HG02798 (cell line): ENCODE results near the gene CRHR2.

Experiments used
- ATAC-seq: cut with Tn5 transposase; IDR thresholded peaks from one replicate; pipeline ENCODE4 v1.9.1; 2021; ENCODE audit warnings: mild to moderate bottlenecking; ENCODE audit not compliant: unreplicated experiment, poor library complexity

The CRHR2 gene

DNA sequence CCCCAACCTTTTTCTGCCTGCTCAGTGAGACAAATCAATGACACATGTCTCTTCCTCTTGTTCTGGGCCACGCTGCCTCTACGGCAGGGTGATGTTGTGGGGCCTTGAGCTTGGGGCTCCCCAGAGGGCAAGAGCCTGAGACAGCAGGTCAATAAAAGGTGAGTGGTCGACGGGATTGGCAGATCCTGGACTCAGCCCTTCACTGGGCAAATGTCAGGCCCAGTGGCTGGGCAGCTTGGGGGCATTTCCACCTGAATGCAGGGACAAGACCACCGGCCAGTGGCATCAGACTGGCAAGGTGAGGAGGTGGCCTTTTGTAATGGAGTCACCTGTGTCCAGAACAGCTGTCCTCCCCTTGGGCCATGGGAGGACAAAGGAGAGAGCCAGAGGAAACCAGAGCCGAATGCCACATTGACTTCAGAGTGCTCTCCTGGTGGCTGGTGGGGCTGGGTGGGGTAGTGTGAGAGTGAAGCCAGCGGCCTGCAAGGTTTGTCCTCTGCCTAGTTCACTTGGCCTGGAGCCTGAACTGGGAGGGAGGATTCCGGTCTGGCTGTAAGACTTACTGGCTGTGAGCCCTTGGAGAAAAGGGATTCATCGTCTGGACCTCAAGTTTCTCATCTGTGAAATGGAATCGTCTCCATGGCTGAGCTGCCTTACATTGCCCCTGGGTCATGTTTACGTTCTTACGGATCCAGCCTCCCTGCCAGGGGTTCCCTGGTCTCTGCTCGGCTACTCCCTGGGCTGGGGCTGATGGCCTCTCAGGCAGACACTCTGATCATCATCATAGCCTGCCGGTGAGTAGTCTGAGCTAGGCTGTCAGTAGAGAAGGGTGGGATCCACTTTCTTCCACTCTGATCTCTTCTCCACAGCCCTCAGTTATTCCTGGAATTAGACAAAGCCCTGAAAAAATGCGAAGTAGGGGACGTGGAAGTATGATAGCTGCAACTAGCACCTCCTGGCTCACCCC lies 25.4 kb upstream of the CRHR2 start:
- ATAC-seq = no peak

DNA sequence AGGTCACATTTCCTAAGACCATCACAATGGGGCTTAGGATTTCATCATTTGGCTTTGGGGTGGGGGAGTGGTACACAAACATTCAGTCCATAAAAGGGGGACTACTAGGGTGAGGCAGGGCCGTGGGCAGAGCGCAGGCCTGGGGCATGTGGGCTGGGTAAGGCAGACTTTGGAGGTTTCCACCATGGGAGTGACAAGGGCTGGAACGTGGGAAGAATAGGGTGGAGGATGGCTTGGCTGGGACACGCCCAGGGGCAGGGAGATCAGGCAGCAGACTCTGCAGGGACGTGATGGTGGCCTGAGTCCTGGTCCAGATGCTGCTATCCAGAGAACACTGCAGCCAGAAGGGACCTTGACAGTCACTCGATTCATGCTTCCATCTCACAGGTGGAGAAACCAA lies 24.7 kb upstream of the CRHR2 start:
- no peak for ATAC-seq

DNA sequence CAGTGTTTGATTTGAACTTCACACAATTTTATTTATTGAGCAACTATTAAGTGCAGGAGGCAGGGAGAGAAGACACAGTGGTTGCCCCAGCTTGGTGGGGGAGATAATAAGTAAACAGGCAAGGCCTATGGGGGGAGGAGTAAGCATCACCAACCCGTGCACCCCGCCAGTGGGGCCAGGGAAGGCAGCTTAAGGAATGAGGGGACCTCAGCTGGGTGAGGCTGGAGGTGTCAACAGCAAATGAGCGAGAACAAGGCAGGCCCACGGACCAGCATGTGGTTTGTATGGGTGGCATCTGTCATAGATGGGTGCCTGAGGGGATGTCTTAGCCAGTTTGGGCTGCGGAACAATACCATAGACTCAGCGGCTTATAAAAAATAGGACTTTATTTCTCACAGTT lies 24.1 kb upstream of the CRHR2 start:
- ATAC-seq = no peak

DNA sequence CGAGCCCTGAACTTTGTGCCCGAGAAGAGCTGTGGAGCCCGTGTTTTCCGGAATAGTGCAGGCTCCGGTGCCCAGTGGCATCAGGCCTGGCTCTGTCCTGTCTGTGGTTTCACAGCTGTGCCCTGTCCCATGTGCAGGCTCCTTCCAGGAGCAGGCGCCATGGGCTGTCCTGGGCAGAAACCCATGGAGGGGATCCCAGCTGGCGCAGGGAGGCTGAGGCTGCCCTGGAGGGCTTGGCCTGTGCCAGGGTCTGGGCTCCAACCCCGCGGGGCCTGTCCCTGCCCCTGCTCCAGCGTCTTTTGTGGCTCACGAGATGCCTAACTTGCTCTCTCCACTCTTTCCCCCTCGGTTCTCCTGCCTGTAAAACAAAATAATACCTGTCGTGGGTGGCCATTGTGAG lies 23.3 kb upstream of the CRHR2 start:
- no peak for ATAC-seq

DNA sequence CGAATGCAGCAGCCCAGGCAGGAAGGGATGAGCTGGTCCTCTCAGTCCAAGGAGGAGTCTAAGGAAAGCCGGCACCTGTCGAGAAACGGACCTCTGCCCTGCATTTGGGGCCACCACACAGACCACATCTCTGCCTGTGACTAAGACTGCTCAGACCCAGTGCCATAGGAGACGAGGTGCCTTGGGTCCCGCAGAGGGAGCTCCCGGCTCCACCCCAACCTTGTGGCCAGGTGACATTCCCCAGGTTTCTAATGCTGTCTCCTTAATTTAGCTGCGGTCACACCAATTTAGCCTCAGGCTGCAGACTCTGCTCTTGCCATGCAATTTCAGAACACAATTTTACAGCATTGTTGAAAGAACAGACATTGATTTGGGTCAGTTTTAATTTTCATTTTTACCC lies 22.8 kb upstream of the CRHR2 start:
- ATAC-seq = no peak

DNA sequence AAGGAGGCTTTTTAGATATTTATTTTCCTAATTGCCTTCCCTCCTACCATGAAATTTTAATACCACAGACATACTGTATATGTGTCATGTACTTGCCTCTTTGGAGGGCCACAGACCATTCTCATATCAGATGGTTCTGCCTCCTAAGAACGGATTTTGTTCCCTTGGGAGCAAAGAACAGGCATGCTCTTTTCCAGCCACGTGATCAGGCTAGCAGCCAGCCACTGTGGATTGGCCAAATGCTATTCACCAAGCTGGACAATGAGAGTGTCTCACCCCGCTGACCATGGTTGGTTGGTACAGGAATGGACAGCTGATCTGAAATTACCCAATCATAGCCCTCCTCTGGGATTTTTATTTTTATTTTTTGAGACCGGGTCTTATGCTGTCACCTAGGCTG lies 21.5 kb upstream of the CRHR2 start:
- no peak for ATAC-seq

DNA sequence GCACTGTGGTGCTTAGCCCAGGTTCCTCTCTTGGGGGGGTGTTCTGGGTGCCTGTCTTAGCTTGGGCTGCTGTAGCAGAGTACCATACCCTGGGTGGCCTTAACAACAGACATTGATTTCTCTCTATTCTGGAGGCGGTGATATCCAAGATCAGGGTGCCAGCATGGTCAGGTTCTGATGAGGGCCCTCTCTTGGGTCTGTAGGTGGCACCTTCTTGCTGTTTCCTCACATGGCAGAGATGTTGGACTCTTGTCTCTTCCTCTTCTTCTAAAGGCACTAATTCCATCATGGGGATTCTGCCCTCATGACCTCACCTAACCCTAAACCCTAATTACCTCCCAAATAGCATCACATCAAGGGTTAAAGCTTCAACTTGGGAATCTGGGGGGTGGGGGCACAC lies 19.9 kb upstream of the CRHR2 start:
- ATAC-seq = no peak

DNA sequence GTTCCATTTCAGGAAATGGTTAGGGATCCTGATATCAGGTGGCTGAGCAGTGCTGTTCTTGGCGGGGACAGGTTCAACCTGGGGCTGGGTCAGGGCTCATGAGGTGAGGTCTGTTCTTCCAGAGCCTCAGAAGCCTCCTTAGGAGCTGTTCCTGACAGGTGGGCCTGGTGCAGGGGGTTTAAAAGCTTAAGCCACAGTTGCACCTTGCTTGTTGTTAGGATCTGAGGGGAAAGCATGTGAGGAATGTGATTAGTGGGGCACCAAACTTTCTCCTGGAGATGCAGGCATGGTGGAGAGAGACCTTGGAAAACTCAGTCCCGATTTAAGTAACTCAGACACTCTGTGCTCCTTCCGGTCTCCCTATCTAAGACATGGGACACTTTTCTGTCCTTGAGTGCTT lies 18.7 kb upstream of the CRHR2 start:
- ATAC-seq = no peak

DNA sequence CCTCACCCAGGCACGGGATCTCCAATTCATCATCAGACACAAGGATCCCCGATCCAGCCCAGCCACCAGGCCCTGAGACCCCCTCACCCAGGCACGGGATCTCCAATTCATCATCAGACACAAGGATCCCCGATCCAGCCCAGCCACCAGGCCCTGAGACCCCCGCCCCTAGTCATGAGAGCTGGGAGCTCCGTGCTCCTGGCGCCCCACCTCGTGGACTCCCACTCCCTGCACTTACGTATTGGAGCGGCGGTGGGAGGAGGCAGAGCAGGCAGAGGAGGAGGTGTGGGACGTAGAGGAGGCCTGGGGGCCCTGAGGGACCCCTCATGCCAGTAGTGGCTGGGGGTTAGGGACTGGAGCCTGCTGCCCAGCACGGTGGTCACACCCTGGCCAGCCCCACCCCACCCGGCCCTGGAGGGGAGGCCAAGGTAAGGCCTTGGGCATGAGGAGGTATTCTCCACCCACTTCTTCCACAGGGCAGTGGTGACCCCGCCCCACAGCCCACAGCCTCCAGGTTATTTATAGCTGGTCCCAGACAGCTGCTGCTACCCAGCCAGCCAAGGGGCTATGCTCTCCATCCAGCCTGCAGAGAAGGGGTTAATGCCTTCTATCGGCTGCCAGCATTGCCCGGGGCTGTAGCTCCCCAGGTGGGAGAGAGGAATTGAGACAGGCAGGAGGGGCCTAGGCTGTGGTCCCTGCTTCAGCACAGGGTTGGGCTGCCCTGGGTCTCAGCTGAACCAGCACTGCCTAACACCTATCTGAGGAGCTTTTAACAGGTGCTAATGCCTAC lies 17.6 kb upstream of the CRHR2 start:
- ATAC-seq = no peak

DNA sequence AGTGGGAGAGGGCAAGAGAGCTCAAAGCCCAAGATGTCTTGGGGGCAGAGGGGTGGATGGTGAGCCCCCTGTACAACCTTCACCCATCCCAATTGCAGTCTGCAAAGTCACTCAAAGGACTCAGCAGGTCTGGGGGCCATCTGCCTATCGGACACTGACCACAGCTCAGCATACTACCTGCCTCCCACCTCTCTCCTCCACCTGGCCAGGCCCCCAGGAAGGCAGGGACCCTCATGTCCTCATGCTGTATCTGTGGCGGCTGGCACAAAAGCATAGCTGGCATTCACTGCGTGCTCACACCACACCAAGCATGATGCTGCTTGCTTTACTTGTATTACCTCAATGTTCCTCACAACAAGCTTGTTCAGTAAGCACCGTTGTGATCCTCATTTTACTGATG lies 16.2 kb upstream of the CRHR2 start:
- no peak for ATAC-seq

DNA sequence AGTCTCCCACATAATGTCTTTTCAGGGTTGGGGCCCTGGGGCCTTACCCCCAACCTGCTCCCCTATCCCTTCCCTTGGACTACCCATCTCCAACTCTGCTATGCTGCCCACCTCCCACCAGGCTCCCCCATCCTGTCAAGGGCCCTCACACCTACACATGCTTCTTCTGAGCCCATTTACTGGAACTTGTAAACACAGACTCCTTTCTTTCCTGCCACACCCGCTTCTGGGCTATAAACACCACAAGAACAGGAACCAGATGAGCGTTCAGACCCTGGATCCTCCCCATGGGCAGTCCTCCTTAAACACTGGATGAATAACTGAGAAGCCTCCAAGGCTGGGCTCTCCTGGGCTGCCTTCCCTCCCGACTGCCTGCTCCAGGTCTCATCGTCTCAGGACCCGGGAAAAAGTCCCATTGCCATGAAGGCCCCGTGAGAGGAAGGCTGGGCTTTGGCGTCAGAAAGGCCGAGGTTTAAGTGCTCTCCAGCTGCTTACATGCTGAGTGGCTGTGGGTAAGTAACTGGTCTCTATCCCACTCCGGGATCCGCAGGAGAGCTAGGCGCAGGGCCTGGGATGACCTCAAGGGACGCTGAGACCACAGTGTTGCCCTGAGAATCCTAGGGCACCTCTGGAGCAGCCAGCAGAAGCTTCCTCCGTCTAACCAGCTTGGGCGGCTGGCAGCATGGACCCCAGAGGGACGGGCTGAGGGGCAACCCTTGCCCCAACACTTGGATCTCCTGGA lies 15.6 kb upstream of the CRHR2 start:
- ATAC-seq = no peak

DNA sequence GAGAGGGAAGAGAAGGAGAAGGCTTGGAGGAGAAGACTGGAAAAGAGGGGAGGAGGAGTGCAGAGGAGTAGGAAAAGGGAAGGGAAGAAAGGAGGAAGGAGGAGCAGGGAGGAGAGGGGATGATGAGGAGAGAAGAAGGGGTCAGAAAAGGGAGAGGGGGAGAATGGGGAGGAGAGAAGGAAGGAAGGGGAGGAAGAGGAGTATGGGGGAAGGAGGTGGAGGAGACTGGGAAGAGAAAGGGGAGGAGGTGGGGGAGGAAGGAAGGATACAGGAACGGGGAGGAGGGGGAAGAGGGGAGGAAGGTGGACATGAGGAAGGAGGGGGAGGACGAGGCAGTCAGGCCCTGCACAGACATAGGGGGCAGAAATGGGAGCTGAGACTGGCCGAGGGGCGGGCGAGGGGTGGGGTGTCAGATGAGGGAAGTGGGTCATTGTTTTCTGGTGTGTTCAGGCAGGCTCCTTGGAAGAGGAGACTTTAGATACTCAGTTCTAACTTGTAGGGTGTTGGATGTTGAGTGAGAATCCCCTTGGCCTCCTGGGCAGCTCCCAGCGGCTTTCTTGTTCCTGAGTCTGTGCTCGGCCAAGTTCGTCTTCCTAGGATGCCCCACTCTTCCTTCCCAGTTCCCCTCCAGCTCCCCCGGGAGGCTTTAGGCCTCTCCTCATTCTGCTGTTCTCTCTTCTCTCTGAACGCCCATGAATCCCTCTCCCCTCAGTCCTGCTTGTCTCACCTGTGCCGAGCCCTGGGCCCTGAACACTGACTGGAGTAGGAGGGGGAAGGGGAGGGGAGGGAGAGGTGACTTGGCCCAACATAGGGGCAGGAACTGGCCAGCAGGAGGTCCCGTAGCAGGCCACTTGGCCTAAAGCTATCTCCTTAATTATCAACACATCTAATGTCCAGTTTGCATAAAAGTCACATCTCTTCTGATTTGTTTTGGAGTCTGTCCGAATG lies 12.8 kb upstream of the CRHR2 start:
- ATAC-seq = no peak

DNA sequence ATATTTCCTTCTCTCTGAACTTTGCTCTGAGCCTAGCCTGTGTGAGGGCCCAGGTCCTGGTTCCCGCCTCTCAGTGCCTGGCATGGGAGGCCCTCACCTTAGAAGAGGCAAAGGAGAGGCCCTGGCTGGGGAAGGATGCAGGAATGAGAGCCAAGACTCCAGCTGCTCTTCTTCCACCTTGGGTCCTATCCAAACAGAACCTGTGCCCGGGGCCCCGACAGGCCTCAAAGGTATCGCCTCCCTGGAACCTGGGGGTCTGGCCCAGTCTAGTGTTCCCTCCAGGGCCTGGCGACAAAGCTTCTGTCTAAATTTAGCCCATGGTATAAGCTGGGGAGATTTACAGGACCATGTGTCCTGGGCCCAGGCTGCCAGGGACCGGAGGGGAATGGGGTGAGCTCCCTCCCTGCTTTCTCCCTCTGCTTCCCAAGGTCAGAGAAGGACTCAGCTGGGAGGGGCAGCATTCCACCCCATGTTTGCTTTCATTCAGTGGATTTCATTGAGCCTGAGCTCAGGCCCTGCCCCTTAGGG lies 12.0 kb upstream of the CRHR2 start:
- no peak for ATAC-seq

DNA sequence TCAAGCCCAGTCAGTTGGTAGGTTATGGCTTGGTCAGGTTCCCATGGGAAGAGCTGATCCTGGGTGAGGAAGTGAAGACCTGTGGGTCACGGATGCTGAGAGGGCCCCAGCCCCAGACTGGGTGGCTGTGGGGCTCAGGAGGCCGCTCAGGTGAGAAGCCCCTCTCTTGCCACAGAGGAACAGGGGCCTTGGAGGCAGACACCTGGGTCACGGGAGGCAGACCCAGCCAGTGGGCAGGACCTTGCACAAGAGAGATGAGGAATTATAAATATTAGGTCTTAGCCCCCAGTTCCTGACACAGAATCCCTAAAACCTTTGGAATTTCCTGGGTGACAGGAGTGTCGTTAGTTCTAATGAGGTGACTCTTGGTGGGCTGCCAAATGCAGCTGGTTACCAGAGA lies 10.6 kb upstream of the CRHR2 start:
- no peak for ATAC-seq

DNA sequence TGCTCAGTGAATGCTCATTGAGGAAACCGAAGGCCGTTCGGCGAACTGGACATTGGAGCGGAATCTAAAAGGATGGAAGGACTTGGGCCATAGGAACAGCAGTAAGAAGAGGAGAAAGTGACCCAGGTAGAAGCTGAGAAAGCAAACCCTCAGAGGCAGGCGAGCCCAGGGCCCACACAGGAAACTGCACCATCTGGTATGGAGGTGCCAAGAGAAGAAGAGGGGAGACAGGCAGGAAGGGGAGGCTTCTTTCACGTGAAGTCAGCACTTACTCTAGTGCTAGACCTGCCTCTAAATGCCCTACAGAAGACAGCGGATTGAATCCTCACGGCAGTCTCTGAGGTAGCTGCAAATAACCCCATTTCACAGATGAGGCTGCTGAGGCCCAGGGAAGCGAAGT lies 10.2 kb upstream of the CRHR2 start:
- ATAC-seq = no peak

DNA sequence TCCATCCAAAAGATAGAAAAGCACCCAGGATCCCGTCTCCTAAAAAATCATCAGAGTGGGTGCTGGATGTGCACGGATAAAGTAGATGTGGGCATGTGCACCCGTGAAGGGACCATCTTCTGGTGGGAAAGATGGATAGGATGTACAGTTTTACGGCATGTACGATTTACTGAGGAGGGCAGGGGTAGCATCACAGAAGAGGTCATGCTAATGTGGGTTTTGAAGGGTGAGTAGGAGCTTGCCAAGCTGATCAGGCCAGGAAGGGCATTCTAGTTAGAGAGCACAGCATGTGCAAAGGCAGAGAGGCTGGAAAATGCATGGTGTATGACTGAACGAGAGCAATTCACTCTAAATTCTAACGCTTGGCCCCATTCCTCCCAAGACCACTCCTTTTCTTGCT lies 7.8 kb upstream of the CRHR2 start:
- no peak for ATAC-seq

DNA sequence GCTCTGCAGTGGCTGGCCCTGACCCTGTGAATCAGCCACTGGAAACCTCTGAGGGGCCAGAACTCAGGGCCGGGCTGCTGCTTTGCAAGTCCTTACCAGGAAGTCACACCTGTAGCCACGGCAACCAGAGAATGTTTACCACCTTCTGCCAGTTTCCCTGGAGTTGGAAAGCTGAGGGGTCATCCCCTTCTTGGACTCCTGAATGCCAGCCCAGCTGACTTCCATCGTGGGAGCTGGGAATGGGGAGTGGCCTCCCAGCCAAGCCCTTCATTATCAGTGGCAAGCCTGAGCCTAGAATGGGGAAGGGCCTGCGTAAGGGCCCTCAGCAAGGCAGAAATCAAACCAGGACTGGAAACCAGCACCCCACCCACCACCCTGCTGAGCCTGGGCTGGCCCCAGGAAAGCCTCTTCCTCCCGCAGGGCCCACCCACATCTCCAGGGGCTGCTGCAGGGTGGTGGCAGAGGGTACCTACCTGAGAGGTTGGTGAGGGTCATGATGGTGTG lies 6.5 kb upstream of the CRHR2 start:
- no peak for ATAC-seq

DNA sequence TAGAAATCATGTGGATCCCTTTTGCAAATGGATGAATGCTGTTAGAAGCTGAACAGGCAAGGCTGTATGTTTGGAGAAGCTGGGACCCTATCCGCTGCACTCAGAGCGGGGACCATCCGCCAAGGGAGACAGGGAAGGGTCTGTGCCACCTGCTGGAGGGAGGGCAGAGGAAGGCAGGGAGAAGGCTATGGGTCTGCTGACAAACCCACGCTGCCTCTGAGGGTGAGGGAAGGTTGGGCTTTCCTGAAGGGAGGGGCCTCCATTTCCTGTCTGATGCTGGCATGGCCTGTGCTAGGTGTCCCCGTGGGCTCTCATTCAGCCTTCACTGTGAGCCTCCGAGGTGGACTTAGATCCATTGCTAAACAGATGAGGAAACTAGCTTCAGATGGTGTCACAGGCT lies 5.3 kb upstream of the CRHR2 start:
- no peak for ATAC-seq

DNA sequence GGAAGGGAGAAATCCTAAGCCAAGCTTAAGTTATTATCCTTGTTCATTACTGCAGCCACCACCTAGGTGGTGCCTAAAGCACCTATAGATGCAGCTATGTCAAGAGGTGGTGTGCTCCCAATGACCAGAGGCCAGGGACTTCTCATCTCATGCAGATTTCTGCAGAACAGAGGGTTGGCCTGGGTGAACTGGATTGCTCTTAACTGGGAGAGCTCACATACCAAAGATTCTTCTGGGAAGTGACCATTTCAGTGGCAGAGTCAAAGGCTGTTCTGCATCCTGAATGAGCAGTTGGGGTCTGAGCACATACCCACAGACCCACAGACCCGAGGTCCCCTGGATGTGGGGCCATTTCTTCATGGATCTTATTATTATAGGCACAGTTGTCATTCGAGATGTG lies 2.1 kb upstream of the CRHR2 start:
- ATAC-seq = no peak
